Activated T-cell treated with anti-CD3 and anti-CD28 coated beads, Interleukin-2, amount 50 U/mL, for 4 hours (primary cell): ENCODE results near the gene DYNC1LI1. TPM values are rescaled to one million over a fixed set of nuclear protein-coding genes. Genes with fewer than 3 reads are reported as not detected.
"Not testable (repeated sequence)": the region's sequence is repeated elsewhere in the genome, so short reads cannot be mapped to it uniquely, and the experiment has no call there.

ENCODE experiments used
- ATAC-seq, 2 donors: fragments of 200-7000 bp; cut with Tn5 transposase; one replicate each; pipeline ENCODE4 v1.10.0; 2021
- DNase-seq: peaks from one replicate; pipeline ENCODE4 v3.0.0-alpha.2; 2020
- H3K27me3 Mint-ChIP-seq: one replicate; pipeline ENCODE4 v1.8.0; 2021; ENCODE audit warnings: low read depth, mixed read lengths
- H3K36me3 Mint-ChIP-seq: one replicate; pipeline ENCODE4 v1.8.0; 2022; ENCODE audit warnings: mixed read lengths; ENCODE audit not compliant: insufficient read depth
- H3K4me1 Mint-ChIP-seq: one replicate; pipeline ENCODE4 v1.8.0; 2021; ENCODE audit warnings: low read depth, mixed read lengths
- H3K4me3 Mint-ChIP-seq: one replicate; pipeline ENCODE4 v1.8.0; 2021; ENCODE audit warnings: mild to moderate bottlenecking, moderate library complexity, mixed read lengths
- H3K9me3 Mint-ChIP-seq: one replicate; pipeline ENCODE4 v1.8.0; 2021; ENCODE audit warnings: mixed read lengths
- total RNA-seq, 3 donors: library from RNA; stranded (reverse); gene quantifications; one replicate each; pipeline ENCODE4 v1.2.1, GENCODE V29; 2021

The DYNC1LI1 gene
- total RNA-seq, 3 donors from 2014 or later = 53.1 to 54.1 (median 53.3) TPM

DNA sequence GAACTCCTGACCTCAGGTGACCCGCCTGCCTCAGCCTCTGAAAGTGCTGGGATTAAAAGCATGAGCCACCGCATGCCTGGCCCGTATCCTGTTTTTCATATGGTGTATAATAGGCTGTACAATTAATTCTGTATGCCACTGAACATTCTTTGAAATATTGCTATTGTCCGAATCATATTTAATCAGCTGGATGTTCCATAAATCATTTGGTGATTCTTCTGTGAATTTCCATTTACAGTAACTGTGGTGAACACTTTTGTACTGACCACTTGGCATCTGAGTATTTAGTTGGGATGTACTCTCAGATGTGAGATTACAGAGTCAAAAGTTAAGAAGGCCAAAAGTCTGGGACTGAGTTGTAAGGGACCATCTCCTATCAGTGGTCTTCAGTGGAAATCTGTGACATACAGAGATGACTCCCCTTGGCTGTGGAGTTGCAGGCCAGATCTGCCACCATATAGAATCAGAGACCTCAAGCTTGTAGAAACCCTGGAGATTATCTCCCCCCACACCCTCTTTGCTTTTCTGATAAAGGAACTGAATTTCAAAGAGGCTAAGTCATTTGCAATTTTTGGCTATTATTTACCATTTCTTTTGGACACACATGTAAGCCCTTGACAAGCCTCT lies 25.7 kb upstream of the DYNC1LI1 start:
- H3K4me3 Mint-ChIP-seq = no peak overlapping the region
- ATAC-seq = no peak
- H3K9me3 Mint-ChIP-seq = no peaks in the 10 kb centered on the region
- H3K36me3 Mint-ChIP-seq = no peaks in the 10 kb centered on the region
- peaks cover 18% of the 10 kb centered on the region for H3K27me3 Mint-ChIP-seq
- H3K4me1 Mint-ChIP-seq = no peaks in the 10 kb centered on the region
- DNase-seq = no peak

DNA sequence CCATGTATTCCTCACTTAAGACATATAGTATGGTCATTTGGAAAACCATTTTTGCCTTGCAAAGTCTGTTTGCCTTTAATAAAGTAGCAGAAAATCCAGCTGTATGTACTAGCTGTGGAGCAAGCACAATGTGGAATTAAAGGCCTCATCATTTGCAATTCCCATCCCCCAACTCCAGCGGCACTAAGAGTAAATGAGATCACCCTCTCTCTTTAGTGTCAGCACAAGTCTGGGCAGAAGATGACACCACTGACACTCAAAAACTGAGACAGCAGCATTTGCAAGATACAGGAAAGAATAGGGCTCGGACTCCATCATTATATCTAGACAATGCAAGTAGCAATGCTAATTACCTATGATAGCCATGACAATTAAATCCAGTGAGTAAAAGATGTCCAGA lies 24.7 kb upstream of the DYNC1LI1 start:
- DNase-seq (no peak), ATAC-seq (no peak)
- H3K27me3 Mint-ChIP-seq = peaks cover 14% of the 10 kb centered on the region
- no peaks in the 10 kb centered on the region for H3K4me1 Mint-ChIP-seq
- H3K36me3 Mint-ChIP-seq = no peaks in the 10 kb centered on the region
- H3K9me3 Mint-ChIP-seq = no peaks in the 10 kb centered on the region
- no peak overlapping the region for H3K4me3 Mint-ChIP-seq

- no peaks in the 10 kb centered on the region for H3K36me3 Mint-ChIP-seq
- ATAC-seq (no peak), DNase-seq (no peak)
- H3K4me3 Mint-ChIP-seq = no peak overlapping the region
- H3K27me3 Mint-ChIP-seq = peaks cover 14% of the 10 kb centered on the region
- H3K4me1 Mint-ChIP-seq = no peaks in the 10 kb centered on the region
- no peaks in the 10 kb centered on the region for H3K9me3 Mint-ChIP-seq
Observed at GRCh38 chr3:32593903-32594525, 23.4 kb upstream of the DYNC1LI1 start.

GRCh38 chr3:32592696-32593353 lies 22.2 kb upstream of the DYNC1LI1 start:
- H3K9me3 Mint-ChIP-seq = no peaks in the 10 kb centered on the region
- no peak overlapping the region for H3K4me3 Mint-ChIP-seq
- no peak for DNase-seq
- H3K36me3 Mint-ChIP-seq = no peaks in the 10 kb centered on the region
- no peak for ATAC-seq
- peaks cover 8% of the 10 kb centered on the region for H3K27me3 Mint-ChIP-seq
- H3K4me1 Mint-ChIP-seq = no peaks in the 10 kb centered on the region

- H3K36me3 Mint-ChIP-seq = no peaks in the 10 kb centered on the region
Observed at GRCh38 chr3:32592011-32592410, 21.4 kb upstream of the DYNC1LI1 start.

GRCh38 chr3:32591186-32591585 lies 20.5 kb upstream of the DYNC1LI1 start:
- no peak overlapping the region for H3K4me3 Mint-ChIP-seq
- no peaks in the 10 kb centered on the region for H3K9me3 Mint-ChIP-seq
- no peaks in the 10 kb centered on the region for H3K36me3 Mint-ChIP-seq
- ATAC-seq = no peak
- no peak for DNase-seq
- H3K27me3 Mint-ChIP-seq = peaks cover 4% of the 10 kb centered on the region
- no peaks in the 10 kb centered on the region for H3K4me1 Mint-ChIP-seq

More at GRCh38 chr3:32592011-32592410, 21.4 kb upstream of the DYNC1LI1 start:
- Mint-ChIP-seq H3K4me1 (no peaks in the 10 kb centered on the region), H3K9me3 (no peaks in the 10 kb centered on the region), H3K27me3 (peaks cover 8% of the 10 kb centered on the region), H3K4me3 (no peak overlapping the region)
- ATAC-seq = no peak
- DNase-seq = no peak

DNA sequence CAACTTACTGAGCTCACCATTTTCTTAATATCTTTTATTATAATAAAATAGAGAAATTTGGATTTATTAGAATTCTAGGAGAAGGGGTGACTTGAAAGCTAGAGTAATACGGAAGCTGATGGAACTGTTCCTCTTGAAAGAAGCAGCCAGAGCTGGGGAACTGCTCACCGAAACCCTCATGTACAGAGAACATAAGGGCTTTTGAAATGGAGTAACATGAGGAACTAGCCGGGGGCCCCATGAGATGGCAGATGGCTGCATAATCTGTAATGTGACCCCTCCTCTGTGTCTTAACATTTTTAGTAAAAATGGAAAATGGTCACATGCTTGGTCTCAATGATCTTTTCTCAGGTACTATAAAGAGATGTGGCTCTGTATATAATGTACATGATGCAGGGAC lies 15.7 kb upstream of the DYNC1LI1 start:
- Mint-ChIP-seq H3K36me3 (no peaks in the 10 kb centered on the region), H3K4me3 (no peak overlapping the region), H3K27me3 (peaks cover 4% of the 10 kb centered on the region), H3K4me1 (no peaks in the 10 kb centered on the region), H3K9me3 (no peaks in the 10 kb centered on the region)
- DNase-seq (no peak), ATAC-seq (no peak)

- DNase-seq (no peak), ATAC-seq (no peak)
- H3K4me1 Mint-ChIP-seq = no peaks in the 10 kb centered on the region
- H3K9me3 Mint-ChIP-seq = no peaks in the 10 kb centered on the region
- peaks cover 4% of the 10 kb centered on the region for H3K27me3 Mint-ChIP-seq
- H3K36me3 Mint-ChIP-seq = no peaks in the 10 kb centered on the region
- no peak overlapping the region for H3K4me3 Mint-ChIP-seq
Observed at GRCh38 chr3:32584660-32585059, 14.0 kb upstream of the DYNC1LI1 start.

DNA sequence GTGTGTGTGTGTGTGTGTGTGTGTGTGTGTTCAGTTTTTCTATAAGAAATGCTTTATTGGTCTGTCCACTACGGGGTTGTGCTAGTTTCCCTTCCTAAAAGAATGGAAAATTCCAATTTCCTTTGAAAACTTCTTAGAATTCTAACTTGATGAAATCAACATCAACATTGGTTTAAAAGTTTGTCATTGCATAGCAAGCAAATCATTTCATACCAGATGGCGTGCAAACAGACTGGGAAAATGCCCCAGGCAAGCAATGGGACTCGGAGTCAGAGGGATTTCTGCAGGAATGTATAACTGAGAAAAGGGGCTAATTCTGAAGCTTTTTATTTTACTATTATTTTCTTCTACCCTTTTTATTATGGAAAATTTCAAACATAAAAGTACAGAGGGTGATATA lies 13.1 kb upstream of the DYNC1LI1 start:
- H3K36me3 Mint-ChIP-seq = no peaks in the 10 kb centered on the region
- H3K4me3 Mint-ChIP-seq = no peak overlapping the region
- H3K27me3 Mint-ChIP-seq = peaks cover 4% of the 10 kb centered on the region
- no peaks in the 10 kb centered on the region for H3K9me3 Mint-ChIP-seq
- DNase-seq (no peak), ATAC-seq (no peak)
- no peaks in the 10 kb centered on the region for H3K4me1 Mint-ChIP-seq

GRCh38 chr3:32578669-32579068 lies 8.0 kb upstream of the DYNC1LI1 start:
- H3K9me3 Mint-ChIP-seq, H3K4me3 Mint-ChIP-seq, H3K36me3 Mint-ChIP-seq, H3K27me3 Mint-ChIP-seq, ATAC-seq, DNase-seq: not testable (repeated sequence)
- peaks cover 10% of the 10 kb centered on the region for H3K4me1 Mint-ChIP-seq

DNA sequence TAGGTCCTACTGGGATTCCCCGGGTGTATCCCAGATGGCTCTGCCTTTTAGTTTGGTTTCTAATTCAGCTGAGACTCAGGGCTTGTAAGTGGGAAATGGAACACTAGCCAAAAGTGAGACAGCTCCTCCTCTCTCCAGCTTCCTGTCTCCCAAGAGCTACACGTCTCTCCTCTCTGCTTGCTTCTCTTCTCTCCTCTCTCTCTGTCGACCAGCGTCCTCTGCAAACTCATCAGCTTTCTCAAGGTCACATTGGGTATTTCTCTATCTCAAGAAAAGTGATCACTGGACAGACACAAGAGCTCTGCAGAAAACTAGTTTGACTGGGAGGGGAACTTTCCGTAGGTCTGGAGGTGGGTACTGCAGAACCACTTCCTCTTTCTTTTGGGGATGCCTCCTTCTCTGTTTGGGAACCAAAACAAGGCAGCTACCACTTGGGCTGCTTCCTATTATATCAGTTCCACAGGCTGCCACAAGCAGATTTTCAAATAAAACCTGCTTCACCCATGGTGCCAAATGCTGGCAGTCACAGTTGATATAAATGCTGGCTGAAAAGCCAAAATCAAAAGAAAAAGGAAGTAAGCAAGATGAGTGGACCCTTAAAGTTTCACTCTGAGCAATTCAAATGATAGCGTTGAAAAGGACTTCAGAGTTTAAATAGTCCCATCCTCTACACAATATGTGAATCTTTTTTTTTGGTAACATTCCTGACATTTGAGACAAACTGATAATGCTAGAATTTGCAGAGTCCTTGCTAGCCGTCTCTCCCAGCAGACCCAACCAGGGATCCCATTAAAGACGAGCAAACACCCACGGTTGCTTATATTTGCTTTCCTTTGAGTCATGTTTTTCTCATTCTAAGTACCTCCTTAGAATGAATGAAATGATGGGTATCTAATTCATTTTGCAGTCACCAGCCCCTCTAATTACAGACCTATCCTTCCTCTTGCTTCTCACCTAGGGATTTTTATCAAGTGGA lies 7.2 kb upstream of the DYNC1LI1 start:
- ATAC-seq (peak; percentile 43 to 78), DNase-seq (no peak)
- Mint-ChIP-seq H3K4me3 (peak overlapping the region; percentile 38), H3K27me3 (no peaks in the 10 kb centered on the region), H3K4me1 (peaks cover 10% of the 10 kb centered on the region), H3K36me3 (no peaks in the 10 kb centered on the region), H3K9me3 (no peaks in the 10 kb centered on the region)

DNA sequence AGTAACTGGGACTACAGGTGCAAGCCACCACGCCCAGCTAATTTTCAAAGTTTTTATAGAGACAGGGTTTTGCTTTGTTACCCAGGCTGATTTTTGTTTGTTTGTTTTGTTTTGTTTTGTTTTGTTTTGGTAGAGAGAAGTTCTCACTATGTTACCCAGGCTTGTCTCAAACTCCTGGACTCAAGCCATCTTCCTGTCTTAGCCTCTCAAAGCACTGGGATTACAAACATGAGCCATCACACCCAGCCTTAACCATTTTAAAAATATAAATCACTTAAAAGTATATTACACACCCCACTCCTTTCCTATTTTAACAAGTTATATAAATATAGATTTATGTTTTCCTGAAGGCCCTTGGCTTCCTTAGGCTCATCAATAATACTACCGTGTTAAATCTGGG lies 6.5 kb upstream of the DYNC1LI1 start:
- no peak for ATAC-seq

DNA sequence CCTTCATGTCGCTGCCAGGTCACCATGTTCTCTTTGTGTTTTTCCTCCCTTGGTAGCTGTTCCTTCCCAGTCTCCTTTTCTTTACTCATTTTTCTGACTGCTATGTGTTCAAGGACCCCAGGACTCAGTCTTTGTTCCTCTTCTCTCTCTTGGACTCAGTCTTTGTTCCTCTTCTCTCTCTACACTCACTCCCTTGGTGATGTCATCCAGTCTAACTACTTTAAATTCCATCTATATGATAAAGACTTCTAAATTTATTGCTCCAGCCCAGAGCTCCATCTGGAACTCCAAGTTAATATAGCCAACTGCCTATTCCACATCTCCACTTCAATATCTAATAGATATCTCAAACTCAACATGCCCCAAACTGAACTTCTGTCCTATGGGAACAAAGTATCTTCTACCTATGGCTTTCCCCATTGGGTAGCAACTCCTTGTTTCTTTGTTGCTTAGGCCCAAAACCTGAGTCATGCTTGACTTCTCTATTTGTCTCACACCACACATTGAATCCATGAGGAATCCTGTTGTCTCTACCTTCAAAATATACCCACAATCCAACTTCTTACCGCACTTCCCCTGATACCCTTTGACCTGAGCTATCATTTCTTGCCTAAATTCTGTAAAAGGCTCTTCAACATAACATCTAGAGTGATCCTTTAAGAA lies 4.9 kb upstream of the DYNC1LI1 start:
- no peak overlapping the region for H3K4me3 Mint-ChIP-seq
- ATAC-seq (no peak), DNase-seq (no peak)
- no peaks in the 10 kb centered on the region for H3K9me3 Mint-ChIP-seq
- peaks cover 16% of the 10 kb centered on the region for H3K4me1 Mint-ChIP-seq
- no peaks in the 10 kb centered on the region for H3K27me3 Mint-ChIP-seq
- H3K36me3 Mint-ChIP-seq = no peaks in the 10 kb centered on the region

More for the DNA sequence above, 6.5 kb upstream of the DYNC1LI1 start:
- H3K4me1 Mint-ChIP-seq = peaks cover 10% of the 10 kb centered on the region
- no peaks in the 10 kb centered on the region for H3K9me3 Mint-ChIP-seq
- no peak for DNase-seq
- H3K4me3 Mint-ChIP-seq = no peak overlapping the region
- no peaks in the 10 kb centered on the region for H3K36me3 Mint-ChIP-seq
- H3K27me3 Mint-ChIP-seq = no peaks in the 10 kb centered on the region

DNA sequence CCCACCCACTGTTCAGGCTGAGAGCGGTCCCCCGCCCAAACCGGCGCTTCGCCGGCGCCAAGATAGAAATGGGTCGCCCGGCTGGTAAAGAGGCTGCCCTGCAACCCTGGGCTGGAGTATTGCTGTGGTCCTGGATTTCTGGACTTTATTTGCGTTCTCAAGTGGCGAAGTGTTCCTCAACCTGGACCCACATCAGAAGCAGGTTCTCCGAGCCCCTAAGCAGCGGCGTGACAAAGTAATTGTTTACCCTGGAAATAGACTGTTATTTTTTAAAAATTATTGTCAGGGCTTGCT lies 481 bp upstream of the DYNC1LI1 start:
- H3K27me3 Mint-ChIP-seq = no peaks in the 10 kb centered on the region
- no peaks in the 10 kb centered on the region for H3K9me3 Mint-ChIP-seq
- H3K4me1 Mint-ChIP-seq = peaks cover 31% of the 10 kb centered on the region
- ATAC-seq (peak in 1 of 2 donors; percentile 36), DNase-seq (no peak)
- peak overlapping the region; percentile 95 for H3K4me3 Mint-ChIP-seq
- peaks cover 4% of the 10 kb centered on the region for H3K36me3 Mint-ChIP-seq
